ENCODE data around the gene HLA-DOA. TPM values are rescaled to one million over a fixed set of nuclear protein-coding genes. Genes with fewer than 3 reads are reported as not detected.

Gene HLA-DOA
- total and polyA plus RNA-seq, 2 experiments from 2014 or later = 0.83 to 2.0 TPM

GRCh38 chr6:32980488-32981038 is 28.8 kb downstream of the HLA-DOA start:
- Histone ChIP-seq H3K4me1 (ENCODE audit: insufficient read depth) (peaks cover 57% of the 10 kb centered on the region), H3K4me3 (no peak overlapping the region), H2AFZ (no peak overlapping the region), H4K20me1 (ENCODE audit: insufficient read depth, poor library complexity, severe bottlenecking) (peaks cover 74% of the 10 kb centered on the region), H3K9me3 (ENCODE audit: low read depth) (no peaks in the 10 kb centered on the region), H3K27ac (peak overlapping the region; percentile 55), H3K36me3 (replicated peaks; ENCODE audit: insufficient read depth, low read depth) (peaks cover 11% of the 10 kb centered on the region), H3K9me2 (replicated peaks; ENCODE audit: insufficient read depth) (no peaks in the 10 kb centered on the region), H3K79me2 (peaks cover 49% of the 10 kb centered on the region), H3K4me2 (no peak overlapping the region), H3K27me3 (no peaks in the 10 kb centered on the region)
- TF ChIP-seq EZH2 (IDR thresholded peaks at IDR 0.05; ENCODE audit: borderline replicate concordance) (no peak), CTCF (IDR thresholded peaks at IDR 0.05; ENCODE audit: poor library complexity) (no peak), EZH2phosphoT487 (IDR thresholded peaks at IDR 0.05; ENCODE audit: low read depth, severe bottlenecking, unreplicated experiment) (no peak)
- no peak for DNase-seq (ENCODE audit: low spot score)
- 83% methylated on average over 8 of the region's 11 CpGs for WGBS (ENCODE audit: low lambda C conversion rate, missing lambda C conversion rate)

DNA sequence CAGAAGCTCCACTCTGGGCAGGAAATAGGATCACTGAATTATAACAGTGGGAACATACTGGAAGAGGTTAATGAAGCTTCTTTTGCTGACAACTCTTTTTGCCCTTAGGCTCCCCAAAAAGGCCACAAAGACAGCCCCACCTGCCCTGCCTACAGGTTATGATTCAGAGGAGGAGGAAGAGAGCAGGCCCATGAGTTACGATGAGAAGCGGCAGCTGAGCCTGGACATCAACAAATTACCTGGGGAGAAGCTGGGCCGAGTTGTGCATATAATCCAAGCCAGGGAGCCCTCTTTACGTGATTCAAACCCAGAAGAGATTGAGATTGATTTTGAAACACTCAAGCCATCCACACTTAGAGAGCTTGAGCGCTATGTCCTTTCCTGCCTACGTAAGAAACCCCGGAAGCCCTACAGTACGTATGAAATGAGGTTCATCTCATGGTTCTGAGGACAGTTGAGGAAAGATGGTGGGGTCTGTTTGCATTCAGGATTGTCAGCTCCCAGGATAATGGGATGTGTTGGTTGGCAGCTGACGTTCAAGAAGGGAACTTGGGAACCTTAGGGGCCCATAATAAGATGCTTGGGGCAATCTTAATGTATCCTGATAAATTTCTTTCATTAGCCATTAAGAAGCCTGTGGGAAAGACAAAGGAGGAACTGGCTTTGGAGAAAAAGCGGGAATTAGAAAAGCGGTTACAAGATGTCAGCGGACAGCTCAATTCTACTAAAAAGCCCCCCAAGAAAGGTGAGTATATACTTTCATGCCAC is 29.5 kb downstream of the HLA-DOA start:
- TF ChIP-seq CTCF (IDR thresholded peaks at IDR 0.05; ENCODE audit: poor library complexity) (no peak), EZH2 (IDR thresholded peaks at IDR 0.05; ENCODE audit: borderline replicate concordance) (no peak), EZH2phosphoT487 (IDR thresholded peaks at IDR 0.05; ENCODE audit: low read depth, severe bottlenecking, unreplicated experiment) (no peak)
- 94% methylated on average over 12 of the region's 12 CpGs for WGBS (ENCODE audit: low lambda C conversion rate, missing lambda C conversion rate)
- H3K9me3 ChIP-seq (ENCODE audit: low read depth) = no peaks in the 10 kb centered on the region
- no peak overlapping the region for H3K4me2 ChIP-seq
- peak overlapping the region; percentile 55 for H3K27ac ChIP-seq
- H3K27me3 ChIP-seq = no peaks in the 10 kb centered on the region
- H3K9me2 ChIP-seq (replicated peaks; ENCODE audit: insufficient read depth) = no peaks in the 10 kb centered on the region
- H3K4me1 ChIP-seq (ENCODE audit: insufficient read depth) = peaks cover 61% of the 10 kb centered on the region
- H3K36me3 ChIP-seq (replicated peaks; ENCODE audit: insufficient read depth, low read depth) = peaks cover 11% of the 10 kb centered on the region
- H3K79me2 ChIP-seq = peaks cover 56% of the 10 kb centered on the region
- DNase-seq (ENCODE audit: low spot score) = no peak
- H4K20me1 ChIP-seq (ENCODE audit: insufficient read depth, poor library complexity, severe bottlenecking) = peaks cover 80% of the 10 kb centered on the region
- H3K4me3 ChIP-seq = no peak overlapping the region
- no peak overlapping the region for H2AFZ ChIP-seq

DNA sequence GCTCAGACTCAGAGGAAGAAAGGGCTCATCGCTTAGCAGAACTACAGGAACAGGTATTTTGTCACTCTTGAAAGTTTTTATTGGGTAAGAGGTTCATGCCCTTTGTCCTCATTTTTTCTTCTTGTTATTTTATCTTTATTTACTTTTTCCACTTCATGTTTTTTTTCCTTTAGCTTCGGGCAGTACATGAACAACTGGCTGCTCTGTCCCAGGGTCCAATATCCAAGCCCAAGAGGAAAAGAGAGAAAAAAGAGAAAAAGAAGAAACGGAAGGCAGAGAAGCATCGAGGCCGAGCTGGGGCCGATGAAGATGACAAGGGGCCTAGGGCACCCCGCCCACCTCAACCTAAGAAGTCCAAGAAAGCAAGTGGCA is 31.5 kb downstream of the HLA-DOA start:
- H3K4me1 ChIP-seq (ENCODE audit: insufficient read depth) = peaks cover 55% of the 10 kb centered on the region
- no peak overlapping the region for H2AFZ ChIP-seq
- TF ChIP-seq CTCF (IDR thresholded peaks at IDR 0.05; ENCODE audit: poor library complexity) (no peak), EZH2phosphoT487 (IDR thresholded peaks at IDR 0.05; ENCODE audit: low read depth, severe bottlenecking, unreplicated experiment) (no peak), EZH2 (IDR thresholded peaks at IDR 0.05; ENCODE audit: borderline replicate concordance) (no peak)
- H3K9me2 ChIP-seq (replicated peaks; ENCODE audit: insufficient read depth) = no peaks in the 10 kb centered on the region
- H3K27ac ChIP-seq = peak overlapping the region; percentile 24
- peaks cover 96% of the 10 kb centered on the region for H4K20me1 ChIP-seq (ENCODE audit: insufficient read depth, poor library complexity, severe bottlenecking)
- no peaks in the 10 kb centered on the region for H3K9me3 ChIP-seq (ENCODE audit: low read depth)
- peak overlapping the region; percentile 58 for H3K4me2 ChIP-seq
- no peak overlapping the region for H3K4me3 ChIP-seq
- H3K79me2 ChIP-seq = peaks cover 76% of the 10 kb centered on the region
- no peak for DNase-seq (ENCODE audit: low spot score)
- peaks cover 11% of the 10 kb centered on the region for H3K36me3 ChIP-seq (replicated peaks; ENCODE audit: insufficient read depth, low read depth)
- no peaks in the 10 kb centered on the region for H3K27me3 ChIP-seq
- 72% methylated on average over 7 of the region's 7 CpGs for whole genome bisulfite sequencing (ENCODE audit: low lambda C conversion rate, missing lambda C conversion rate)

Data from hepatocyte (in vitro differentiated cells).